H7 (cell line): ENCODE data around the gene GRK4. TPM values are rescaled to one million over a fixed set of nuclear protein-coding genes. Genes with fewer than 3 reads are reported as not detected.
A peak's percentile ranks its signal among the peaks of the same experiment; 100 is the strongest.

Experiments used
- DNase-seq: peaks from one replicate; pipeline ENCODE4 v3.0.0; 2012
- H3K27me3 ChIP-seq: 2 replicates; pipeline ENCODE4 v1.6.0; 2011; ENCODE audit warnings: mild to moderate bottlenecking, low read length; ENCODE audit not compliant: control insufficient read depth, insufficient read depth
- H3K36me3 ChIP-seq: replicated peaks from 2 replicates; pipeline ENCODE4 v1.5.1; 2011; ENCODE audit warnings: low read length; ENCODE audit not compliant: control insufficient read depth, insufficient read depth
- H3K4me3 ChIP-seq: 2 replicates; pipeline ENCODE4 v1.5.1; 2011; ENCODE audit warnings: low read depth, mild to moderate bottlenecking, control low read depth, low read length, moderate library complexity; ENCODE audit not compliant: insufficient read depth
- total RNA-seq: library from RNA; depleted of rRNA; stranded (reverse); fragments of >200 nt; shearing (Covaris generic); gene quantifications from 2 replicates; pipeline ENCODE4 v1.2.3, GENCODE V29; 2014; rRNA removed

The GRK4 gene
- total RNA-seq, 1 experiment from 2014 or later = 0.48 TPM

DNA sequence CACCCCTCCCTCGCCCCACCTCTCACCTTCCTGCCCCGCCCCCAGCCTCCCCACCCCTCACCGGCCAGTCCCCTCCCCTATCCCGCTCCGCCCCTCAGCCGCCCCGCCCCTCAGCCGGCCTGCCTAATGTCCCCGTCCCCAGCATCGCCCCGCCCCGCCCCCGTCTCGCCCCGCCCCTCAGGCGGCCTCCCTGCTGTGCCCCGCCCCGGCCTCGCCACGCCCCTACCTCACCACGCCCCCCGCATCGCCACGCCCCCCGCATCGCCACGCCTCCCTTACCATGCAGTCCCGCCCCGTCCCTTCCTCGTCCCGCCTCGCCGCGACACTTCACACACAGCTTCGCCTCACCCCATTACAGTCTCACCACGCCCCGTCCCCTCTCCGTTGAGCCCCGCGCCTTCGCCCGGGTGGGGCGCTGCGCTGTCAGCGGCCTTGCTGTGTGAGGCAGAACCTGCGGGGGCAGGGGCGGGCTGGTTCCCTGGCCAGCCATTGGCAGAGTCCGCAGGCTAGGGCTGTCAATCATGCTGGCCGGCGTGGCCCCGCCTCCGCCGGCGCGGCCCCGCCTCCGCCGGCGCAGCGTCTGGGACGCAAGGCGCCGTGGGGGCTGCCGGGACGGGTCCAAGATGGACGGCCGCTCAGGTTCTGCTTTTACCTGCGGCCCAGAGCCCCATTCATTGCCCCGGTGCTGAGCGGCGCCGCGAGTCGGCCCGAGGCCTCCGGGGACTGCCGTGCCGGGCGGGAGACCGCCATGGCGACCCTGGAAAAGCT lies 110.9 kb downstream of the GRK4 start, which contains the start of the genes HTT and HTT-AS:
HTT (plus strand) TSS at position 604 of the 768 bp plus-strand sequence; CDS start at position 749, 145 bp downstream.
HTT-AS (minus strand) TSS at position 461 of the 768 bp plus-strand sequence.
- Histone ChIP-seq H3K36me3 (no peaks in the 10 kb centered on the region), H3K4me3 (peak within 1 kb of the TSS; percentile 87), H3K27me3 (0 out of 2 replicates have a peak, but pooled peaks cover 2% of the 10 kb centered on the region)
- DNase-seq = peak; percentile 99

DNA sequence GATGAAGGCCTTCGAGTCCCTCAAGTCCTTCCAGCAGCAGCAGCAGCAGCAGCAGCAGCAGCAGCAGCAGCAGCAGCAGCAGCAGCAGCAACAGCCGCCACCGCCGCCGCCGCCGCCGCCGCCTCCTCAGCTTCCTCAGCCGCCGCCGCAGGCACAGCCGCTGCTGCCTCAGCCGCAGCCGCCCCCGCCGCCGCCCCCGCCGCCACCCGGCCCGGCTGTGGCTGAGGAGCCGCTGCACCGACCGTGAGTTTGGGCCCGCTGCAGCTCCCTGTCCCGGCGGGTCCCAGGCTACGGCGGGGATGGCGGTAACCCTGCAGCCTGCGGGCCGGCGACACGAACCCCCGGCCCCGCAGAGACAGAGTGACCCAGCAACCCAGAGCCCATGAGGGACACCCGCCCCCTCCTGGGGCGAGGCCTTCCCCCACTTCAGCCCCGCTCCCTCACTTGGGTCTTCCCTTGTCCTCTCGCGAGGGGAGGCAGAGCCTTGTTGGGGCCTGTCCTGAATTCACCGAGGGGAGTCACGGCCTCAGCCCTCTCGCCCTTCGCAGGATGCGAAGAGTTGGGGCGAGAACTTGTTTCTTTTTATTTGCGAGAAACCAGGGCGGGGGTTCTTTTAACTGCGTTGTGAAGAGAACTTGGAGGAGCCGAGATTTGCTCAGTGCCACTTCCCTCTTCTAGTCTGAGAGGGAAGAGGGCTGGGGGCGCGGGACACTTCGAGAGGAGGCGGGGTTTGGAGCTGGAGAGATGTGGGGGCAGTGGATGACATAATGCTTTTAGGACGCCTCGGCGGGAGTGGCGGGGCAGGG lies 111.7 kb downstream of the GRK4 start:
- Histone ChIP-seq H3K4me3 (peak overlapping the region; percentile 82), H3K36me3 (no peaks in the 10 kb centered on the region), H3K27me3 (0 out of 2 replicates have a peak, but pooled peaks cover 2% of the 10 kb centered on the region)
- DNase-seq = peak; percentile 90

DNA sequence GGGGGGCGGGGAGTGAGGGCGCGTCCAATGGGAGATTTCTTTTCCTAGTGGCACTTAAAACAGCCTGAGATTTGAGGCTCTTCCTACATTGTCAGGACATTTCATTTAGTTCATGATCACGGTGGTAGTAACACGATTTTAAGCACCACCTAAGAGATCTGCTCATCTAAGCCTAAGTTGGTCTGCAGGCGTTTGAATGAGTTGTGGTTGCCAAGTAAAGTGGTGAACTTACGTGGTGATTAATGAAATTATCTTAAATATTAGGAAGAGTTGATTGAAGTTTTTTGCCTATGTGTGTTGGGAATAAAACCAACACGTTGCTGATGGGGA lies 112.2 kb downstream of the GRK4 start:
- H3K4me3 ChIP-seq = peak overlapping the region; percentile 82
- H3K27me3 ChIP-seq = 0 out of 2 replicates have a peak, but pooled peaks cover 2% of the 10 kb centered on the region
- no peak for DNase-seq
- H3K36me3 ChIP-seq = no peaks in the 10 kb centered on the region

DNA sequence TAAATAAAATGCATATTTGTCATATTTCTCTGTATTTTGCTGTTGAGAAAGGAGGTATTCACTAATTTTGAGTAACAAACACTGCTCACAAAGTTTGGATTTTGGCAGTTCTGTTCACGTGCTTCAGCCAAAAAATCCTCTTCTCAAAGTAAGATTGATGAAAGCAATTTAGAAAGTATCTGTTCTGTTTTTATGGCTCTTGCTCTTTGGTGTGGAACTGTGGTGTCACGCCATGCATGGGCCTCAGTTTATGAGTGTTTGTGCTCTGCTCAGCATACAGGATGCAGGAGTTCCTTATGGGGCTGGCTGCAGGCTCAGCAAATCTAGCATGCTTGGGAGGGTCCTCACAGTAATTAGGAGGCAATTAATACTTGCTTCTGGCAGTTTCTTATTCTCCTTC lies 114.4 kb downstream of the GRK4 start:
- H3K36me3 ChIP-seq = no peaks in the 10 kb centered on the region
- no peak overlapping the region for H3K4me3 ChIP-seq
- H3K27me3 ChIP-seq = 0 out of 2 replicates have a peak, but pooled peaks cover 2% of the 10 kb centered on the region
- no peak for DNase-seq

DNA sequence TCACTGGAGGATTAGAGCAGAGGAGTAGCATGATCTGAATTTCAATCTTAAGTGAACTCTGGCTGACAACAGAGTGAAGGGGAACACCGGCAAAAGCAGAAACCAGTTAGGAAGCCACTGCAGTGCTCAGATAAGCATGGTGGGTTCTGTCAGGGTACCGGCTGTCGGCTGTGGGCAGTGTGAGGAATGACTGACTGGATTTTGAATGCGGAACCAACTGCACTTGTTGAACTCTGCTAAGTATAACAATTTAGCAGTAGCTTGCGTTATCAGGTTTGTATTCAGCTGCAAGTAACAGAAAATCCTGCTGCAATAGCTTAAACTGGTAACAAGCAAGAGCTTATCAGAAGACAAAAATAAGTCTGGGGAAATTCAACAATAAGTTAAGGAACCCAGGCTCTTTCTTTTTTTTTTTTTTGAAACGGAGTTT lies 116.3 kb downstream of the GRK4 start:
- Histone ChIP-seq H3K27me3 (no peaks in the 10 kb centered on the region), H3K4me3 (no peak overlapping the region), H3K36me3 (no peaks in the 10 kb centered on the region)
- DNase-seq = no peak

DNA sequence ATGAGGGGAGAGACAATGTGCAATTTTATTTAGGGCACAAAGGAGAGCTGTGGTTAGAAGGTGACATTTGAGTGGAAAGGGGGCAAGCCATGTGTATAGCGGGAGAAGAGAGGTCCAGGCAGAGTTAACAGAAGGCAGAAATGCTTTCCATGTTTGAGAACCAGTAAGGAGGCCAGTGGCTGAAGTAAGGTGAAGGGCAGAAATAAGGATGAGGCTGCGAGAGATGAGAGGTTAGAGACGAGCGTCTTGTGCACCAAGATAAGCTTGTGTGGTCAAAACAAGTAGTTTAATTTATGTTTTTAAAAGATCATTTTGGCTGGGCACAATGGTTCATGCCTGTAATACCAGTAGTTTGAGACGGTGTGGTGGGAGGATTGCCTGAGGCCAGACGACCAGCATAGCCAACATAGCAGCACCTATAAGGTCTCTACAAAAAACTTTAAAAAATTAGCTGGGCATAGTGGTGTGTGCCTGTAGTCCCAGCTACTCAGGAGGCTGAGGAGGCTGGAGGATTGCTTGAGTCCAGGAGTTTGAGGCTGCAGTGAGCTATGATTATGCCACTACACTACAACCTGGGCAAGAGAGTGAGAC lies 119.6 kb downstream of the GRK4 start:
- H3K27me3 ChIP-seq = no peaks in the 10 kb centered on the region
- H3K4me3 ChIP-seq = no peak overlapping the region

DNA sequence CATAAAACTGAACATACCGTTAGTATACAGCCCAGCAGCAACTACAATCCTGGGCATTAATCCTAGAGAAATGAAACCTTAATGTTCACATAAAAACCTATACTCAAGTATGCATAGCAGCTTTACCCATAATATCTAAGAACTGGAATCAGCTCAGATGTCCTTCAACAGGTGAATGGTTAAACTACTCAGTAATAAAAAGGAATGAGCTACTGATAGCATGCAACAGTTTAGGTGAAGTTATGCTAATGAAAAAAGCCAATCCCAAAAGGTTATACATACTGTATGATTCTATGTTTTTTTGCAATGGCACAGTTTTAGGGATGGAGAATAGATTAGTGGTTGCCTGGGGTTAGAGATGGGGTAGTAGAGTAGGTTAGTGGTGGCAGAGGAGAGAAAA lies 120.4 kb downstream of the GRK4 start:
- Histone ChIP-seq H3K4me3 (no peak overlapping the region), H3K27me3 (no peaks in the 10 kb centered on the region), H3K36me3 (peaks cover 5% of the 10 kb centered on the region)
- no peak for DNase-seq

More for the DNA sequence above, 119.6 kb downstream of the GRK4 start:
- H3K36me3 ChIP-seq = peaks cover 2% of the 10 kb centered on the region
- DNase-seq = no peak

DNA sequence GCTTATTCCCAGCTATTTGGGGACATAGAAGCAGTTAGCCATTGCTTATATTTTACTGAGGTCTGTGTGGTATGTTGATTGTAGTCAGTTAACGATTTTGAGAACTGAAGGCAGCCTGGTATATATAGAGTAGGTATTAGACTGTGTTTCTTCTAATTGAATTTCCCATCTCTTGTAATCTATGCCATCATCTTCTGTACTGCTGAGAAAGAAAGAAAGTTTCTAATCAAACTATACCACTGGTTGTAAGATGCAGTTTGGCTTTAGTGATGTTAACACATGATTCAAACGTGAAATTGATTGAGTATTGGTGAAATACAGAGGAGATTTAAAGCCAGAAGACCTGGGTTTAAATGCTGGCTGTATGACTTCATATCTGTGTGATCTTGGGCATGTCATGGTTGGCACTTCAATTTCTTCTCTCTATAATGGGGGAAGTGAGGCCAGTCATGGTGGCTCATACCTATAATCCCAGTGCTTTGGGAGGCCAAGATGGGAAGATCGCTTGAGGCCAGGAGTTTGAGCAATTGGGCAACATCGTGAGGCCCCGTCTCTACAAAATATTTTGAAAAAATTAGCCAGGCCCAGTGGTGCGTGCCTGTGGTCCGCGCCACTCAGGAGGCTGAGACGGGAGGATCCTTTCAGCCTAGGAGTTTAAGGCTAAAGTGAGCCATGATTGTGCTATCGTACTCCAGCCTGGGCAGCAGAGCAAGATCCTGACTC lies 122.7 kb downstream of the GRK4 start:
- Histone ChIP-seq H3K4me3 (no peak overlapping the region), H3K36me3 (peaks cover 7% of the 10 kb centered on the region)
- no peak for DNase-seq

DNA sequence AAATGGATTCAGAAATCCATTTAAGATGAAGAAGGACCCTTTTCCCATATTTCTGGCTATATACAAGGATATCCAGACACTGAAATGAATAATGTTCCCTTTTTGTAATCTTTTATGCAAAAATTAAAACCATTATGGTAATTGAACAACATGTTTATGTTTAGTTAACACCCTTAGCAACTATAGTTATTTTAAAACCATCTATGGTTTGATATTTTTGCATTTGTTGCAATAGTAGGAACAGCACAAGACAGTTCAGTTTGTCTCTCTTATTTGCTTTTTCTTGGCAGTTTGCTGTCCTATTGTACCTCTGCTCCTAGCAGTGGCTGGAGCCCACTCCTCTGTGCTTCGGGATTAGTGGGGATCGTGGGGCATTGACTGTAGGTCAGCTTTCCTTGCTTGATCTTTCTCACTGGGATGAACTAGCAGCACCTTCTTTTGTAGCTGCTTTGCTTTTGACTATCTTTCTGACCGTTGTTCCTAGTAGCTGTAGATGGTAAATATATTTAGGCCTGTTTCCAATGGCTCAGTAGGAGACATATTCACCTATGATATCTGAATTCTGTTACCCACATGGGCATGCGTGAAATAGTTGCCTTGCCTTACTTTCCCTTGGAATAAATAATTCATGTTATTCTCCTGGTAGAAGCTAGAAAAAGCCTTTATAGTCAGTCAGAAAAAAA lies 123.9 kb downstream of the GRK4 start:
- Histone ChIP-seq H3K36me3 (peaks cover 7% of the 10 kb centered on the region), H3K4me3 (no peak overlapping the region), H3K27me3 (no peaks in the 10 kb centered on the region)
- DNase-seq = no peak

More for the DNA sequence above, 122.7 kb downstream of the GRK4 start:
- H3K27me3 ChIP-seq = no peaks in the 10 kb centered on the region

Other genes starting within 250 kb of the GRK4 start
- 44.6 and 51.3 TPM in 2 replicates for gene TNIP2, start 207.2 kb upstream of the GRK4 start, total RNA-seq
- gene SH3BP2, start 170.5 kb upstream of the GRK4 start, total RNA-seq = 20.4 and 35.5 TPM in 2 replicates
- 201 and 224 TPM in 2 replicates for gene ADD1, start 119.7 kb upstream of the GRK4 start, total RNA-seq
- gene NOP14, start 165 bp upstream of the GRK4 start, total RNA-seq = 17.3 and 19.2 TPM in 2 replicates
- gene HTT-AS, start 111.0 kb downstream of the GRK4 start, total RNA-seq = not detected in 2 replicates
- gene HTT, start 111.1 kb downstream of the GRK4 start, total RNA-seq = 24.4 and 31.5 TPM in 2 replicates